Measurements from ENCODE around the gene AKAP6. TPM values are rescaled to one million over a fixed set of nuclear protein-coding genes. Genes with fewer than 3 reads are reported as not detected.

Gene AKAP6
- total RNA-seq, 4 donors from 2014 or later: 4.1 to 34.4 (median 15.3) TPM

DNA sequence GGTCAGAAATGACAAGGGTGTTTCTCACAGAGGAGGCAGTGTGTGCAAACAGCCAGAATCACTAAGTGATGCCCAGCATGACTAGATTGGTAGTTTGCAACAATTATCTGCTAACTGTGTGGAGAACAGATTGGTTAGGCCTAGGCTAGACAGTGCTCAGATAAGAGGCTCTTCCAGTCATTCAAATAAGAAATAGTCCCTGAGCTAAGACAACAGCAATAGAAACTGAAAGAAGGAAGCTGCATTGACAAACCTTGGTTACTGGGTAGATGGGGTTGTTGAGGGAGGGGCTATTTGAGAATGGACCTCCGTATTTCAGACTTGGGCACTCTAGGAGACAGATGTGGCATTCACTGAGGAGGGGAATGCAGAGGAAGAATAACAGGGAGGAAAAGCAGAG lies 354.6 kb downstream of the AKAP6 start:
- Histone ChIP-seq H3K27me3 (no peaks in the 10 kb centered on the region), H3K36me3 (no peaks in the 10 kb centered on the region), H3K4me1 (no peaks in the 10 kb centered on the region), H3K4me3 (no peak overlapping the region), H3K27ac (no peak overlapping the region), H3K9me3 (no peaks in the 10 kb centered on the region)
- intact Hi-C loops (cut with DNase I; ENCODE audit: low total_unique reads): no loop called here
- TF ChIP-seq POLR2A (IDR thresholded peaks at IDR 0.05): no peak
- TF ChIP-seq, protein P1, sequence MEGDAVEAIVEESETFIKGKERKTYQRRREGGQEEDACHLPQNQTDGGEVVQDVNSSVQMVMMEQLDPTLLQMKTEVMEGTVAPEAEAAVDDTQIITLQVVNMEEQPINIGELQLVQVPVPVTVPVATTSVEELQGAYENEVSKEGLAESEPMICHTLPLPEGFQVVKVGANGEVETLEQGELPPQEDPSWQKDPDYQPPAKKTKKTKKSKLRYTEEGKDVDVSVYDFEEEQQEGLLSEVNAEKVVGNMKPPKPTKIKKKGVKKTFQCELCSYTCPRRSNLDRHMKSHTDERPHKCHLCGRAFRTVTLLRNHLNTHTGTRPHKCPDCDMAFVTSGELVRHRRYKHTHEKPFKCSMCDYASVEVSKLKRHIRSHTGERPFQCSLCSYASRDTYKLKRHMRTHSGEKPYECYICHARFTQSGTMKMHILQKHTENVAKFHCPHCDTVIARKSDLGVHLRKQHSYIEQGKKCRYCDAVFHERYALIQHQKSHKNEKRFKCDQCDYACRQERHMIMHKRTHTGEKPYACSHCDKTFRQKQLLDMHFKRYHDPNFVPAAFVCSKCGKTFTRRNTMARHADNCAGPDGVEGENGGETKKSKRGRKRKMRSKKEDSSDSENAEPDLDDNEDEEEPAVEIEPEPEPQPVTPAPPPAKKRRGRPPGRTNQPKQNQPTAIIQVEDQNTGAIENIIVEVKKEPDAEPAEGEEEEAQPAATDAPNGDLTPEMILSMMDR (IDR thresholded peaks at IDR 0.05): no peak
- no peak for DNase-seq

DNA sequence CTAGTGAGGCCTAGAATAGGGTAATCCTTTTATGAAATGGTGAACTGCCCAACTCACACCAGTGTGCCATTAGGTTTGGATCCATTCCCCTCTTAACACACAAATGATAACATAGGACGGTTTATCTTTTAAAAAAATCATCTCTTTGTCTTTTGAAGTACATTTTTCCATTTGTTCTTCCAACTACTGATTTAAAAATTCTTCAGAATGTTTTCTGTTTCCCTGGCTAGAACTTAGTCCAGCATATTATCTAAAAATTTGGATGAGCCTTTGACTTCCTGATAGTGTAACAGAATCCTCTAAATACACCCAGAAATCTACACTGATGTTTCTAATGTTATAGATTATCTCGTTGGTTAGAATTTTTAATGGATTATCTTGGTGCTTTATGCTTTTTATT lies 359.8 kb downstream of the AKAP6 start:
- Histone ChIP-seq H3K9me3 (no peaks in the 10 kb centered on the region), H3K27ac (no peak overlapping the region), H3K36me3 (no peaks in the 10 kb centered on the region), H3K4me1 (no peaks in the 10 kb centered on the region), H3K4me3 (no peak overlapping the region), H3K27me3 (no peaks in the 10 kb centered on the region)
- TF ChIP-seq, protein P1 (IDR thresholded peaks at IDR 0.05): no peak
- no peak for TF ChIP-seq POLR2A (IDR thresholded peaks at IDR 0.05)
- intact Hi-C loops (cut with DNase I; ENCODE audit: low total_unique reads): no loop called here
- no peak for DNase-seq

DNA sequence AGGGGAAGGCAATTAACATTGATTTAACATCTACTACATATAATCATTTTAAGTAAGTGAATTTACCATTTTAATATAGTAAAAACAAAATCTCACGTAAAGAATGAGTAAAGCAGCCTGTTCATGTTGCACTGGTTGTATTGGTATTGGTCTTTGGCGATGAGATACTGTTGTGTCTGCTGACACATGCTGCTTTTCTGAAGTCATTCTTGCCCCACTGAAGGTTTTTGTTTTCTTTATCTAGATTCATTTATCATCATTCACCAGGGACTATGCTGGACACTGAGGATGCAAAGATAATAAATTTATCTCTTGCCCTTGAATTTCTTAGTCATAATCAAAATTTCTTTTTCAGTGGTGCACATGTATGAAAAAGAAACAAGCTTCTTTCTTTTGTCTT lies 363.3 kb downstream of the AKAP6 start:
- H3K27ac ChIP-seq: no peak overlapping the region
- no peaks in the 10 kb centered on the region for H3K36me3 ChIP-seq
- no peaks in the 10 kb centered on the region for H3K27me3 ChIP-seq
- H3K4me3 ChIP-seq: no peak overlapping the region
- intact Hi-C loops (cut with DNase I; ENCODE audit: low total_unique reads): no loop called here
- no peaks in the 10 kb centered on the region for H3K9me3 ChIP-seq
- no peaks in the 10 kb centered on the region for H3K4me1 ChIP-seq
- no peak for TF ChIP-seq POLR2A (IDR thresholded peaks at IDR 0.05)
- TF ChIP-seq, protein P1 (IDR thresholded peaks at IDR 0.05): no peak
- DNase-seq: no peak

DNA sequence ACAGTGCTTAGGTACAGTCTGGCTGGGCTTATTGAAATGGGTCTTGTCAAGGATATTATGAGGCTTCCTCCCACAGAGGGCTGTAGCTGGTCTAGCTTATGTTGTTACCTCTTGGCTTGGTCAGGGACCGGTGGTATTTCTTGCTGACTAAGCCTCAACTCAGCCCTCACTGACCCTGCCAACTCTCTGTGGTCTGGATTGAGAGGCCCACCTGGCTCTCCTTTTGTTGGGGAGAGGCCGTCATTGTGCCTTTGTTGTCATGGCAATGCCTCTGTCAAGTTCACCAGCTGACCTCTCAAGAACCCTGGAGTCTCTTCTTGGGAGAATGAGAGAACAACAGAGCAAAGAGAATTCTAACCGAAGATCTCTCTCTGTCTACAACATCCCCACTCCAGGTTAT lies 364.0 kb downstream of the AKAP6 start:
- TF ChIP-seq, protein P1 (IDR thresholded peaks at IDR 0.05): no peak
- TF ChIP-seq POLR2A (IDR thresholded peaks at IDR 0.05): no peak
- Histone ChIP-seq H3K36me3 (no peaks in the 10 kb centered on the region), H3K9me3 (no peaks in the 10 kb centered on the region), H3K4me3 (no peak overlapping the region), H3K4me1 (no peaks in the 10 kb centered on the region), H3K27me3 (no peaks in the 10 kb centered on the region), H3K27ac (no peak overlapping the region)
- no peak for DNase-seq
- intact Hi-C loops (cut with DNase I; ENCODE audit: low total_unique reads): no loop called here

DNA sequence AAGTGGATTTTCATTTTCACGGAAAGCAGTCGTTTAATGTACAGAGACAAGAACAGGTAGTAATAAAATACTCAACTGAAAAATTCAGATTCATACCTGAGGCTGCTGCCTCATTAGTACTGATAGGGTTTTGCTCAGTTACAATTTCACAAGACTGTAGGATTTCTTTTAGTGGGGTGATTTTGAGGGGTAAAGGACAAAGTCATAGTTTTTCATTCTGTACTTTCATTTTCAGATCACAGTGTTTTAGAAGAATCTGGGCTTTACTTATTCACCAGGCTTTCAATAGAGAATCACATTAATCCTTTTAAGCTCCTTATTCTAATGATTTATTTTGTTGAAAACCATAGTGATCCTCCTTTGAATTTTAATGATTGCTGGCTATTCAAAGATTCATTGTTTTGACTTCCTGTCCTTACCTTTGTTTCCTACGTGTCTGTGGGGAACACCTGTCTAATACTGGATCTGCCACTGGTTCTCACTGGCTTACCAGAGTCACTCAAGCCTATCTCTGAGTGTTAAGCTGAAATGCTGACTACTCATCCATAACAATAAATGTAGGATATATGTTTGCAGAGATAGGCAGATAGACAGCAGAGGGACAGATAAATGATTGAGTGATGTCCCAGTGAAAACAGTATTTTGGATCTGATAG lies 365.8 kb downstream of the AKAP6 start:
- no peak overlapping the region for H3K27ac ChIP-seq
- no peaks in the 10 kb centered on the region for H3K27me3 ChIP-seq
- H3K9me3 ChIP-seq: no peaks in the 10 kb centered on the region
- H3K36me3 ChIP-seq: no peaks in the 10 kb centered on the region
- no peak overlapping the region for H3K4me3 ChIP-seq
- no peaks in the 10 kb centered on the region for H3K4me1 ChIP-seq
- intact Hi-C loops (cut with DNase I; ENCODE audit: low total_unique reads): no loop called here
- TF ChIP-seq, protein P1 (IDR thresholded peaks at IDR 0.05): no peak
- TF ChIP-seq POLR2A (IDR thresholded peaks at IDR 0.05): no peak
- DNase-seq: no peak
